GM12878 (cell line): Measurements from ENCODE around the gene DAPK2. TPM values are rescaled to one million over a fixed set of nuclear protein-coding genes. Genes with fewer than 3 reads are reported as not detected.

Experiments used
- BCL3 ChIP-seq: IDR thresholded peaks from 2 replicates; pipeline ENCODE4 v1.6.1; 2011; ENCODE audit warnings: borderline replicate concordance, low read depth, mild to moderate bottlenecking, moderate library complexity, low read length; ENCODE audit not compliant: insufficient read depth, poor library complexity, severe bottlenecking
- BHLHE40 ChIP-seq, 2 experiments: fragments of 450-650 bp in 1 of 2; IDR thresholded peaks; 2 replicates each; pipeline ENCODE4 v1.6.1; 2011 to 2017; ENCODE audit warnings: low read depth in 2 of 2, borderline replicate concordance in 1 of 2, improper control_type of control experiment in 1 of 2, low read length in 1 of 2, mild to moderate bottlenecking in 1 of 2
- EGR1 ChIP-seq, 2 experiments: IDR thresholded peaks; 1 replicate in 1 of 2; 2 replicates in 1 of 2; pipeline ENCODE4 v1.6.1; 2011 to 2012; ENCODE audit warnings: low read depth in 2 of 2, low read length in 2 of 2, borderline replicate concordance in 1 of 2, mild to moderate bottlenecking in 1 of 2, moderate library complexity in 1 of 2
- FOXM1 ChIP-seq: IDR thresholded peaks from 2 replicates; pipeline ENCODE4 v1.6.1; 2012; ENCODE audit warnings: low read depth, mild to moderate bottlenecking, inconsistent platforms, low read length, moderate library complexity
- IKZF2 ChIP-seq, 2 experiments: fragments of 450-650 bp; IDR thresholded peaks; 2 replicates each; pipeline ENCODE4 v1.6.1; 2017; ENCODE audit warnings: mild to moderate bottlenecking in 2 of 2, moderate library complexity in 2 of 2
- POU2F2 ChIP-seq: IDR thresholded peaks from 3 replicates; pipeline ENCODE4 v1.6.1; 2011; ENCODE audit warnings: low read depth, mild to moderate bottlenecking, low read length, borderline replicate concordance
- SUPT20H ChIP-seq: IDR thresholded peaks from 2 replicates; pipeline ENCODE4 v1.6.1; 2011; ENCODE audit warnings: low read depth, mild to moderate bottlenecking, low read length, moderate library complexity, borderline replicate concordance; ENCODE audit not compliant: control insufficient read depth
- ZBTB33 ChIP-seq: fragments of 450-650 bp; IDR thresholded peaks from 2 replicates; pipeline ENCODE4 v1.6.1; 2017; ENCODE audit warnings: mild to moderate bottlenecking
- ZNF622 ChIP-seq: fragments of 450-650 bp; IDR thresholded peaks from 2 replicates; pipeline ENCODE4 v1.6.1; 2017; ENCODE audit warnings: mild to moderate bottlenecking, inconsistent platforms
- polyA plus RNA-seq, 11 experiments: library from polyadenylated mRNA; depleted of rRNA in 4 of 11; unstranded in 6 of 11; stranded (reverse) in 5 of 11; fragments of >200 nt; fragmentation: Nextera tagmentation in 4 of 11; fragmentation: Illumina TruSeq in 1 of 11; extraction: Ambion mirVana in 4 of 11; extraction: Trizol in 1 of 11; gene quantifications; 1 replicate in 1 of 11; 2 replicates in 10 of 11; pipeline versions ENCODE4 v1.2.1 to v1.2.3, GENCODE V29; 2011 to 2016; ENCODE audit warnings: inconsistent platforms in 2 of 11, missing spikeins in 2 of 11, low read depth in 1 of 11
- total RNA-seq, 4 experiments: library from RNA; depleted of rRNA in 3 of 4; stranded (reverse); fragments of >200 nt in 3 of 4; fragmentation: Illumina TruSeq in 1 of 4; extraction: Trizol in 1 of 4; gene quantifications; 2 replicates each; pipeline versions ENCODE4 v1.2.1 to v1.2.3, GENCODE V29; 2013 to 2021
- TF ChIP-seq, protein P1 (sequence below): fragments of 450-650 bp; IDR thresholded peaks from 2 replicates; pipeline ENCODE4 v1.6.1; 2016; ENCODE audit warnings: mild to moderate bottlenecking
- TF ChIP-seq, protein P2 (sequence below): fragments of 450-650 bp; IDR thresholded peaks from 2 replicates; pipeline ENCODE4 v1.6.1; 2017; ENCODE audit warnings: antibody characterized with exemption, mild to moderate bottlenecking, moderate library complexity

DAPK2 gene
- total and polyA plus RNA-seq, 10 of the 15 experiments (the other 5 are each of a cell fraction or from before 2014, with no cell fraction given), result 0.69 to 8.4 (median 4.1) TPM

DNA sequence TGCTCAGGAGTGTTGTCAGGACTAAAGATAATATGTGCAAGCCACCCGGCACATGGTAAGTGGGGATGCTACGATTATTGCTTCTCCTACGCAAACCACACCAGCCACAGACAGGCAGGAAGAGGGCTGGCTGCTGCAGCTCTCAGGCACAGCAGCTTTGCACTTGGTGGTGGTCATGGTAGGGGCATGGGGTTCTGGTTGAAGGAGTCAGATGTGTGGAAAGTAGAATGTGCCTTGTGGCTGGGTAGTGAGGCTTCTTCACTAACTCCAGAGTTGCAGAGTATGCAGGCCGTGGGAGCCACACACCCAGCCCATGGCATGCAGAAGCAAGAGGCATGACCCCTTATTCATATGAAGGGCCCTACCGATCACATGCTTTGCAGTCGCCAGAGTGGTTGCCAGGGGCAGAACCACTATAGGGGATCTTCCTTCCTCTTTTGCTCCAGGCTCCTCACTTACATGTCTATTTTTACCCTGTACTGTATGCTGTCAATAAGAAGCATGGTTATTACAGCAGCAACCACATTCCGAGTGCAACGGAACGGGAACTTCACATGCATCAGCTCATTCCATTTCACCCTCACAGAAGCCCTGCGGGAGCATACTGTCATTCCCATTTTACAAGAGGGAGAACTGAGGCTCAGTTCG, 153.4 kb downstream of the DAPK2 start (continued):
- TF ChIP-seq, protein P1, sequence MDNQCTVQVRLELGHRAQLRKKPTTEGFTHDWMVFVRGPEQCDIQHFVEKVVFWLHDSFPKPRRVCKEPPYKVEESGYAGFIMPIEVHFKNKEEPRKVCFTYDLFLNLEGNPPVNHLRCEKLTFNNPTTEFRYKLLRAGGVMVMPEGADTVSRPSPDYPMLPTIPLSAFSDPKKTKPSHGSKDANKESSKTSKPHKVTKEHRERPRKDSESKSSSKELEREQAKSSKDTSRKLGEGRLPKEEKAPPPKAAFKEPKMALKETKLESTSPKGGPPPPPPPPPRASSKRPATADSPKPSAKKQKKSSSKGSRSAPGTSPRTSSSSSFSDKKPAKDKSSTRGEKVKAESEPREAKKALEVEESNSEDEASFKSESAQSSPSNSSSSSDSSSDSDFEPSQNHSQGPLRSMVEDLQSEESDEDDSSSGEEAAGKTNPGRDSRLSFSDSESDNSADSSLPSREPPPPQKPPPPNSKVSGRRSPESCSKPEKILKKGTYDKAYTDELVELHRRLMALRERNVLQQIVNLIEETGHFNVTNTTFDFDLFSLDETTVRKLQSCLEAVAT, result peak; percentile 91
- TF ChIP-seq POU2F2 (peak; percentile 46; the same call in 1 of the 3 replicates), SUPT20H (no peak), ZNF622 (no peak), BCL3 (no peak), BHLHE40 (IDR thresholded peaks at IDR 0.05; ENCODE audit: borderline replicate concordance in 1 of 2, low read depth in 2 of 2, low read length in 1 of 2) (peak; percentile 68 to 83), FOXM1 (no peak), ZBTB33 (no peak), EGR1 (IDR thresholded peaks at IDR 0.05; ENCODE audit: borderline replicate concordance in 1 of 2, low read depth in 2 of 2, low read length in 2 of 2) (peak in 1 of 2 experiments; percentile 68; a peak in 2 of 3 replicates), IKZF2 (IDR thresholded peaks at IDR 0.05) (peak; percentile 85 to 86; a peak in 3 of 4 replicates)
- TF ChIP-seq, protein P2, sequence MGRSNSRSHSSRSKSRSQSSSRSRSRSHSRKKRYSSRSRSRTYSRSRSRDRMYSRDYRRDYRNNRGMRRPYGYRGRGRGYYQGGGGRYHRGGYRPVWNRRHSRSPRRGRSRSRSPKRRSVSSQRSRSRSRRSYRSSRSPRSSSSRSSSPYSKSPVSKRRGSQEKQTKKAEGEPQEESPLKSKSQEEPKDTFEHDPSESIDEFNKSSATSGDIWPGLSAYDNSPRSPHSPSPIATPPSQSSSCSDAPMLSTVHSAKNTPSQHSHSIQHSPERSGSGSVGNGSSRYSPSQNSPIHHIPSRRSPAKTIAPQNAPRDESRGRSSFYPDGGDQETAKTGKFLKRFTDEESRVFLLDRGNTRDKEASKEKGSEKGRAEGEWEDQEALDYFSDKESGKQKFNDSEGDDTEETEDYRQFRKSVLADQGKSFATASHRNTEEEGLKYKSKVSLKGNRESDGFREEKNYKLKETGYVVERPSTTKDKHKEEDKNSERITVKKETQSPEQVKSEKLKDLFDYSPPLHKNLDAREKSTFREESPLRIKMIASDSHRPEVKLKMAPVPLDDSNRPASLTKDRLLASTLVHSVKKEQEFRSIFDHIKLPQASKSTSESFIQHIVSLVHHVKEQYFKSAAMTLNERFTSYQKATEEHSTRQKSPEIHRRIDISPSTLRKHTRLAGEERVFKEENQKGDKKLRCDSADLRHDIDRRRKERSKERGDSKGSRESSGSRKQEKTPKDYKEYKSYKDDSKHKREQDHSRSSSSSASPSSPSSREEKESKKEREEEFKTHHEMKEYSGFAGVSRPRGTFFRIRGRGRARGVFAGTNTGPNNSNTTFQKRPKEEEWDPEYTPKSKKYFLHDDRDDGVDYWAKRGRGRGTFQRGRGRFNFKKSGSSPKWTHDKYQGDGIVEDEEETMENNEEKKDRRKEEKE, result no peak
